ENCODE data around the gene CDKAL1. TPM values are rescaled to one million over a fixed set of nuclear protein-coding genes. Genes with fewer than 3 reads are reported as not detected.

Gene CDKAL1
- total RNA-seq, 1 donor from 2014 or later: 13.4 TPM

- H3K27me3 ChIP-seq (ENCODE audit: control insufficient read depth, insufficient read depth, low read length): no peaks in the 10 kb centered on the region
- DNase-seq (ENCODE audit: low read depth) (no peak), FAIRE-seq (no peak)
- H3K36me3 ChIP-seq (ENCODE audit: control insufficient read depth, insufficient read depth, low read length): no peaks in the 10 kb centered on the region
- H3K4me3 ChIP-seq (ENCODE audit: low read depth, low read length): no peak overlapping the region
- TF ChIP-seq CTCF (IDR thresholded peaks at IDR 0.05; ENCODE audit: insufficient read depth, low read length, severe bottlenecking): no peak
Measured at GRCh38 chr6:20861481-20861880, 327.2 kb downstream of the CDKAL1 start.

- Histone ChIP-seq H3K27me3 (ENCODE audit: control insufficient read depth, insufficient read depth, low read length) (no peaks in the 10 kb centered on the region), H3K36me3 (ENCODE audit: control insufficient read depth, insufficient read depth, low read length) (no peaks in the 10 kb centered on the region), H3K4me3 (ENCODE audit: low read depth, low read length) (no peak overlapping the region)
- FAIRE-seq (no peak), DNase-seq (ENCODE audit: low read depth) (no peak)
- TF ChIP-seq CTCF (IDR thresholded peaks at IDR 0.05; ENCODE audit: insufficient read depth, low read length, severe bottlenecking): no peak
Measured at GRCh38 chr6:20866036-20866435, 331.8 kb downstream of the CDKAL1 start.

- FAIRE-seq (peak; percentile 83), DNase-seq (ENCODE audit: low read depth) (peak; percentile 52)
- no peak overlapping the region for H3K4me3 ChIP-seq (ENCODE audit: low read depth, low read length)
- no peaks in the 10 kb centered on the region for H3K36me3 ChIP-seq (ENCODE audit: control insufficient read depth, insufficient read depth, low read length)
- no peaks in the 10 kb centered on the region for H3K27me3 ChIP-seq (ENCODE audit: control insufficient read depth, insufficient read depth, low read length)
- no peak for TF ChIP-seq CTCF (IDR thresholded peaks at IDR 0.05; ENCODE audit: insufficient read depth, low read length, severe bottlenecking)
Measured at GRCh38 chr6:20866935-20867703, 332.9 kb downstream of the CDKAL1 start.

GRCh38 chr6:20868397-20869096, 334.3 kb downstream of the CDKAL1 start:
- DNase-seq (ENCODE audit: low read depth) (no peak), FAIRE-seq (no peak)
- no peaks in the 10 kb centered on the region for H3K27me3 ChIP-seq (ENCODE audit: control insufficient read depth, insufficient read depth, low read length)
- no peaks in the 10 kb centered on the region for H3K36me3 ChIP-seq (ENCODE audit: control insufficient read depth, insufficient read depth, low read length)
- no peak for TF ChIP-seq CTCF (IDR thresholded peaks at IDR 0.05; ENCODE audit: insufficient read depth, low read length, severe bottlenecking)
- no peak overlapping the region for H3K4me3 ChIP-seq (ENCODE audit: low read depth, low read length)

- Histone ChIP-seq H3K4me3 (ENCODE audit: low read depth, low read length) (no peak overlapping the region), H3K36me3 (ENCODE audit: control insufficient read depth, insufficient read depth, low read length) (no peaks in the 10 kb centered on the region), H3K27me3 (ENCODE audit: control insufficient read depth, insufficient read depth, low read length) (no peaks in the 10 kb centered on the region)
- DNase-seq (ENCODE audit: low read depth) (no peak), FAIRE-seq (no peak)
- TF ChIP-seq CTCF (IDR thresholded peaks at IDR 0.05; ENCODE audit: insufficient read depth, low read length, severe bottlenecking): no peak
Measured at GRCh38 chr6:20870021-20870420, 335.8 kb downstream of the CDKAL1 start.
